H9 (cell line): ENCODE results near the gene ZNF627. TPM values are rescaled to one million over a fixed set of nuclear protein-coding genes. Genes with fewer than 3 reads are reported as not detected.

Experiments used
- DNase-seq: peaks from one replicate; pipeline ENCODE4 v3.0.0-alpha.2; 2017
- H2AFZ ChIP-seq: one replicate; pipeline ENCODE4 v1.6.1; 2013; ENCODE audit warnings: mild to moderate bottlenecking, low read length, control low read depth, moderate library complexity
- H2AK5ac ChIP-seq: 2 replicates; pipeline ENCODE4 v1.6.1; 2013; ENCODE audit warnings: low read length, control low read depth, mixed read lengths; ENCODE audit not compliant: insufficient read length
- H2BK120ac ChIP-seq: one replicate; pipeline ENCODE4 v1.6.1; 2013; ENCODE audit warnings: low read depth, mild to moderate bottlenecking, low read length, control low read depth, inconsistent platforms; ENCODE audit not compliant: poor library complexity, severe bottlenecking
- H2BK12ac ChIP-seq: 2 replicates; pipeline ENCODE4 v1.6.1; 2013; ENCODE audit warnings: low read length, control low read depth, mixed read lengths, low read depth; ENCODE audit not compliant: insufficient read length
- H2BK15ac ChIP-seq: 2 replicates; pipeline ENCODE4 v1.6.1; 2013; ENCODE audit warnings: low read depth, low read length, control low read depth
- H2BK20ac ChIP-seq: one replicate; pipeline ENCODE4 v1.6.1; 2013; ENCODE audit warnings: low read depth, mild to moderate bottlenecking, low read length, control low read depth, inconsistent platforms; ENCODE audit not compliant: poor library complexity, severe bottlenecking
- H2BK5ac ChIP-seq: 2 replicates; pipeline ENCODE4 v1.6.1; 2013; ENCODE audit warnings: low read length, control low read depth, mixed read lengths; ENCODE audit not compliant: insufficient read length
- H3K14ac ChIP-seq: 2 replicates; pipeline ENCODE4 v1.6.1; 2013; ENCODE audit warnings: low read length, control low read depth; ENCODE audit not compliant: insufficient read depth
- H3K18ac ChIP-seq: 2 replicates; pipeline ENCODE4 v1.6.1; 2013; ENCODE audit warnings: low read depth, mild to moderate bottlenecking, mixed read lengths, low read length, control low read depth; ENCODE audit not compliant: insufficient read length
- H3K23ac ChIP-seq: 2 replicates; pipeline ENCODE4 v1.6.1; 2013; ENCODE audit warnings: low read length, control low read depth, mixed read lengths, low read depth; ENCODE audit not compliant: insufficient read length
- H3K23me2 ChIP-seq: 2 replicates; pipeline ENCODE4 v1.6.1; 2013; ENCODE audit warnings: low read depth, mild to moderate bottlenecking, mixed read lengths, low read length, control low read depth; ENCODE audit not compliant: insufficient read length, poor library complexity, severe bottlenecking
- H3K27ac ChIP-seq: 2 replicates; pipeline ENCODE4 v1.5.1; 2013; ENCODE audit warnings: low read length, control low read depth, mixed read lengths, low read depth; ENCODE audit not compliant: insufficient read length
- H3K27me3 ChIP-seq: 2 replicates; pipeline ENCODE4 v1.6.1; 2013; ENCODE audit warnings: low read length, control low read depth, inconsistent platforms; ENCODE audit not compliant: insufficient read depth
- H3K4ac ChIP-seq: 2 replicates; pipeline ENCODE4 v1.6.1; 2013; ENCODE audit warnings: low read depth, mild to moderate bottlenecking, control low read depth, inconsistent platforms, low read length, moderate library complexity
- H3K4me1 ChIP-seq: 2 replicates; pipeline ENCODE4 v1.6.1; 2013; ENCODE audit warnings: low read length, control low read depth, inconsistent platforms; ENCODE audit not compliant: insufficient read depth
- H3K4me2 ChIP-seq: 2 replicates; pipeline ENCODE4 v1.6.1; 2013; ENCODE audit warnings: low read length, control low read depth, mixed read lengths; ENCODE audit not compliant: insufficient read length, insufficient read depth
- H3K56ac ChIP-seq: 2 replicates; pipeline ENCODE4 v1.6.1; 2013; ENCODE audit warnings: low read depth, mild to moderate bottlenecking, mixed read lengths, low read length, control low read depth; ENCODE audit not compliant: insufficient read length
- H3K79me1 ChIP-seq: 2 replicates; pipeline ENCODE4 v1.6.1; 2013; ENCODE audit warnings: low read depth, mild to moderate bottlenecking, moderate library complexity, low read length, control low read depth, inconsistent platforms; ENCODE audit not compliant: insufficient read depth, poor library complexity, severe bottlenecking
- H3K79me2 ChIP-seq: 2 replicates; pipeline ENCODE4 v1.6.1; 2013; ENCODE audit warnings: low read length, control low read depth, inconsistent platforms; ENCODE audit not compliant: insufficient read depth
- H3K9ac ChIP-seq: 2 replicates; pipeline ENCODE4 v1.6.1; 2013; ENCODE audit warnings: low read length, control low read depth, mixed read lengths; ENCODE audit not compliant: insufficient read length; ENCODE audit errors: extremely low read depth
- H3K9me3 ChIP-seq: one replicate; pipeline ENCODE4 v1.6.1; 2013; ENCODE audit warnings: low read depth, low read length, inconsistent platforms; ENCODE audit not compliant: control insufficient read depth
- H3T11ph ChIP-seq: one replicate; pipeline ENCODE4 v1.6.1; 2013; ENCODE audit warnings: mild to moderate bottlenecking, low read length, control low read depth, inconsistent platforms
- H4K20me1 ChIP-seq: one replicate; pipeline ENCODE4 v1.6.1; 2013; ENCODE audit not compliant: control insufficient read depth, insufficient read length, insufficient read depth
- H4K5ac ChIP-seq: 2 replicates; pipeline ENCODE4 v1.6.1; 2013; ENCODE audit warnings: low read depth, mild to moderate bottlenecking, mixed read lengths, low read length, control low read depth; ENCODE audit not compliant: insufficient read length
- H4K8ac ChIP-seq: replicated peaks from 2 replicates; pipeline ENCODE4 v1.6.1; 2013; ENCODE audit warnings: low read length, control low read depth, mixed read lengths, low read depth; ENCODE audit not compliant: insufficient read length
- H4K91ac ChIP-seq: 2 replicates; pipeline ENCODE4 v1.6.1; 2013; ENCODE audit warnings: low read depth, mild to moderate bottlenecking, moderate library complexity, mixed read lengths, low read length, control low read depth; ENCODE audit not compliant: insufficient read length
- H3K27ac Mint-ChIP-seq, 3 experiments: 2 replicates in 2 of 3; 3 replicates in 1 of 3; pipeline ENCODE4 v1.8.0; 2020 to 2021; ENCODE audit warnings: mixed read lengths in 3 of 3, mild to moderate bottlenecking in 1 of 3, moderate library complexity in 1 of 3
- H3K27me3 Mint-ChIP-seq: 2 replicates; pipeline ENCODE4 v1.8.0; 2021; ENCODE audit warnings: low read depth, mild to moderate bottlenecking, moderate library complexity, mixed read lengths
- H3K36me3 Mint-ChIP-seq, 3 experiments: 2 replicates in 2 of 3; 3 replicates in 1 of 3; pipeline ENCODE4 v1.8.0; 2020 to 2021; ENCODE audit warnings: low read depth in 3 of 3, mixed read lengths in 3 of 3; ENCODE audit not compliant: insufficient read depth in 1 of 3
- H3K4me1 Mint-ChIP-seq, 2 experiments: 2 replicates each; pipeline ENCODE4 v1.8.0; 2020; ENCODE audit warnings: mixed read lengths in 2 of 2
- H3K4me3 Mint-ChIP-seq, 2 experiments: 2 replicates in 1 of 2; 3 replicates in 1 of 2; pipeline ENCODE4 v1.8.0; 2020 to 2021; ENCODE audit warnings: mild to moderate bottlenecking in 2 of 2, mixed read lengths in 2 of 2, moderate library complexity in 1 of 2
- H3K9me3 Mint-ChIP-seq, 2 experiments: 2 replicates in 1 of 2; 3 replicates in 1 of 2; pipeline ENCODE4 v1.8.0; 2020; ENCODE audit warnings: mild to moderate bottlenecking in 2 of 2, mixed read lengths in 2 of 2, moderate library complexity in 1 of 2
- CTCF ChIP-seq: fragments of 200-600 bp; sonication (generic); conservative IDR thresholded peaks from 3 replicates; pipeline ENCODE4 v1.8.0; 2021; ENCODE audit warnings: antibody characterized with exemption, mild to moderate bottlenecking
- WGBS: extraction: QIAGEN DNeasy Blood & Tissue Kit; methylation state at CpG from one replicate; pipeline ENCODE4 v1.1.7; 2013; ENCODE audit warnings: missing lambda C conversion rate, low lambda C conversion rate, mixed read lengths; ENCODE audit not compliant: insufficient read length; ENCODE audit errors: extremely low coverage; 5-methylcytosine and 5-hydroxymethylcytosine counted together
- total RNA-seq: library from RNA; stranded (reverse); gene quantifications from 2 replicates; pipeline ENCODE4 v1.2.1, GENCODE V29; 2021

Gene ZNF627
- total RNA-seq, 1 experiment from 2014 or later: 12.8 TPM

GRCh38 chr19:11580116-11580515, 17.2 kb upstream of the ZNF627 start:
- H3K18ac ChIP-seq: no peak overlapping the region
- H3K4me1 ChIP-seq: no peaks in the 10 kb centered on the region
- H2BK15ac ChIP-seq: no peak overlapping the region
- no peak overlapping the region for H2BK120ac ChIP-seq
- no peak overlapping the region for H3K27ac Mint-ChIP-seq
- H3K4me3 Mint-ChIP-seq: no peak overlapping the region
- whole genome bisulfite sequencing: no CpG with 5 or more reads among the region's 4 CpGs
- H3K4me1 Mint-ChIP-seq: peaks cover 0 to 4% of the 10 kb centered on the region in 2 experiments; a peak in 3 of 4 replicates
- H3K79me2 ChIP-seq: no peaks in the 10 kb centered on the region
- H3K23me2 ChIP-seq: peaks cover 4% of the 10 kb centered on the region
- H2BK5ac ChIP-seq: no peak overlapping the region
- no peak overlapping the region for H3K27ac ChIP-seq
- H4K91ac ChIP-seq: no peak overlapping the region
- no peaks in the 10 kb centered on the region for H4K20me1 ChIP-seq
- H3K14ac ChIP-seq: no peak overlapping the region
- TF ChIP-seq CTCF: no peak
- no peak overlapping the region for H4K5ac ChIP-seq
- no peak overlapping the region for H2BK20ac ChIP-seq
- H3K4me2 ChIP-seq: no peak overlapping the region
- no peak overlapping the region for H3K23ac ChIP-seq
- peaks cover 6% of the 10 kb centered on the region for H3K27me3 Mint-ChIP-seq
- H2AFZ ChIP-seq: no peak overlapping the region
- no peaks in the 10 kb centered on the region for H3K36me3 Mint-ChIP-seq
- H3K9ac ChIP-seq: no peak overlapping the region
- DNase-seq: no peak
- no peak overlapping the region for H2AK5ac ChIP-seq
- no peak overlapping the region for H3K4ac ChIP-seq
- no peak overlapping the region for H3T11ph ChIP-seq
- H3K9me3 ChIP-seq: no peaks in the 10 kb centered on the region
- H3K79me1 ChIP-seq: no peaks in the 10 kb centered on the region
- H2BK12ac ChIP-seq: no peak overlapping the region
- no peaks in the 10 kb centered on the region for H3K27me3 ChIP-seq
- H3K56ac ChIP-seq: no peak overlapping the region
- H3K9me3 Mint-ChIP-seq: no peaks in the 10 kb centered on the region
- H4K8ac ChIP-seq: no peak overlapping the region
